Measurements from ENCODE around the gene GTF2F2.
A peak's percentile ranks its signal among the peaks of the same experiment; 100 is the strongest.
"Not testable (repeated sequence)": the region's sequence is repeated elsewhere in the genome, so short reads cannot be mapped to it uniquely, and the experiment has no call there.

GTF2F2 gene

DNA sequence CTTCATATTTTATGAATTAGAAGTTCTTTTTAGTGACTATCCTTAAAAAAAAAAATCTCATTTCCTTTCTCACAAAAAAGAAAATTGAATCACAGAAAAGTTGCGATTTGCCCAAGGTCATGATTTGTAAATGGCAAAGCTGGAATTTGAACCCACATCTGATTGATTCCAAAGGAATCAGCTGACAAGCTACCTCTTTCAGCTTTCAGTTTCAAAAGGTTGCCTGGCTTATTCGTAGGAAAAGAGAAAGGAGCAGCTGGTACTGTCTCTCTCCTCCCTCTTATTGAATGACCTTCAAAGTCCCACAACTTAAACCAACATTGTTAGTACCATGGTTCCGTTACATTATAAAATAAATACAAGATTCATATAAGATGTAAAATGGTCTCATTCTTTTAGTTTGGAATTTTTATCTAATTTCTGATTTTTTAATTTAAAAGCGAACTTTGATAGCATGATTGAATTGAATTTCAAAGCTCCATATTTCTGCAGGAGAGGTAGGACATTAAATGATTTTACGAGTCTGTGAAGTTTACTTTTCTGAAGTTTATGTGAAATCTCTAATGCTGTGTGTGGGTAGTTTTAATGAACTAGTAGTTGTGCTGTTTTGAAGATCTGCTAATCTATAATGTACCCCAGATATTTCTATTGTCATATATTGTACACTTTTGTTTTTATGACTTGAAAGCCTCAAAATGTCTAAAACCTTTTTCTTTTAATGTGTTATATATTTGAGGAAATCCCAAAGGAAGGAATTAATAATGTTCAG, 99.0 kb downstream of the GTF2F2 start:
- no peak for DNase-seq

- DNase-seq = peak; percentile 64
Observed at GRCh38 chr13:45219938-45220375, 99.6 kb downstream of the GTF2F2 start.

DNA sequence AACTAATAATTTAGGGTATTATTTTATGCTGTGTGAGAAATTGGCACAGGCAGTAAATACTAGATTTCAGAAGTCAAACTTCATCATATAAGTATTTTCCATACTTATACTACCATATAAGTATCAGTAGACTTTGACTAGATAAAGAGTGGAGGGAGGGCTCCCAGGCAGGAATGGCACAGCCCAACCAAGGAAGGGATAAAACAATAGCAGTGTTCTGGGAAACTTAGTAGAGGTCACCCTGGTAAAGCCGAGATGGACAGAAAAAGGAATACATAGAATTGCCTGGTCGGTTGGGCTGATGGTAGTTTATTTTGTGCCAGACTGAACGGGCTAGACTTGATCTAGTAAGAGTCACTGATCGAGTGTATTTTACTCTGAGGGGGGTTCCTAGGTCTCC, 100.1 kb downstream of the GTF2F2 start:
- DNase-seq = no peak

- no peak for DNase-seq
Observed at GRCh38 chr13:45222516-45222915, 102.2 kb downstream of the GTF2F2 start.

DNA sequence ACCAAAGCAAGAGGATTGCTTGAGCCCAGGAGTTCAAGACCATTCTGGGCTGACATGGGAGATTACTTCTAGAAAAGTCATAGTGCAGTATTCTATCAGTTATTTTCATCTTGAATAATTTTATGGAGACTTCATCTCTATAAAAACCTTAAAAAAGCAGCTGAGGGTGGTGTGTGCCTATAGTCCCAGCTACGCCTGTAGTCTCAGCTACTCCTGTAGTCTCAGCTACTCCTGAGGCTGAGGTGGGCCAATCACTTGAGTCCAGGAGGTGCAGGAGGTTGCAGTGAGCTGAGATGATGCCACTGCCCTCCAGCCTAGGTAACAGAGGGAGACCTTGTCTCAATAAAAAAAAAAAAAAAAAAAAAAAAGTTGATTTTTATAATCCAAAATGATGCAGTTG, 102.6 kb downstream of the GTF2F2 start:
- DNase-seq = no peak

DNA sequence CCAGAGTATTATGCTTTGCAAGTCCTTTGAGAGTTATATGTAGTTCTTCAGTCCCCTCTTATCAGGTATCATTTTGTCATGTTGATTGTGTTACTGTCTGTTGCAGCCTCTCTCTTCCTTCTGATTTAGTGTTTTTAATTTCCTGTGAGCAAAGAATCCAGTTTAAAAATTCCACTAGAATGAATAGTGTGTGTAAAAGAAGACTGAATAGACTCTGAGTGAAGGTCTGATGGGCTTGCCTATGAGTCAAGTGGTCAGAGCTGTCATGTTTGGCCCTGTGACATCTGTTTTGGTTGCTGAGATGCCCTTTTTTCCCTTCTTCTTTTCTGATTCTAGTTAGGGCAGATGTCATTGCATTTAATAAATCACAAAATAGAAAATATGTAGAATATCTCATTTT, 103.9 kb downstream of the GTF2F2 start:
- no peak for DNase-seq

DNA sequence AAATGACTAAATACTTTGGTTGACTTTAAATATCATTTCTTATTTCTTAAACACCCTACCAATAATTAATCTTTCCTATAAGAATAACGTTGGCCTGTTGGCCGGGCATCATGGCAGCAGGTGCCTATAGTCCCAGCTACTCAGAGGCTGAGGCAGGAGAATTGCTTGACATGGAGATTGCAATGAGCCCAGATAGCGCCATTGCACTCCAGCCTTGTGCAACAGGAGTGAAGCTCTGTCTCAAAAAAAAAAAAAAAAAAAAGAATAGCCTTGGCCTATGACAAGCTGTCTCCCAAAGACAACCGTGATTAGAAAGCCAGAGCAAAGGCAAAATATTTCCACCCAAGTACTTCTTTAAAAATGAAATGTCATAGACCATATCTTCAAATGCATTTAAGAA, 105.1 kb downstream of the GTF2F2 start:
- DNase-seq = no peak

DNA sequence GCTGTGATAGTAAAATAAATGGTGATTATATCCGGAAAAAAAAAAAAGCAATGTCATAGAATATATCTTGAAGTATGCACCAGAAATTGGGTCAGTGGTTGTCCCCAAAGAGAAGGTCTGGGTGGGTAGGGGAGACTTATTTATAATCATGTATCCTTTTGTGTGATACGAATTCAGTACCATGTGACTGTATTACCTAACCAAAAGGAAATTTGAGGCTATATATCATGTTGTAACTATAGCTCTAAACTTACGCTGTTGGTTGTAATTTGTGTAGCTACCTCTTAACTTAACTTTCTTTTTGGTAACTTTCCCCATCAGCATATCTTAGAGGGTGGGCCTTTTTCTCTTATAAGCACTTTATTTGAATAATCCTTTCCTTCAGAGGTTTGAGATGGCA, 105.7 kb downstream of the GTF2F2 start:
- DNase-seq = peak; percentile 23

GRCh38 chr13:45228002-45228401, 107.7 kb downstream of the GTF2F2 start:
- DNase-seq = no peak

DNA sequence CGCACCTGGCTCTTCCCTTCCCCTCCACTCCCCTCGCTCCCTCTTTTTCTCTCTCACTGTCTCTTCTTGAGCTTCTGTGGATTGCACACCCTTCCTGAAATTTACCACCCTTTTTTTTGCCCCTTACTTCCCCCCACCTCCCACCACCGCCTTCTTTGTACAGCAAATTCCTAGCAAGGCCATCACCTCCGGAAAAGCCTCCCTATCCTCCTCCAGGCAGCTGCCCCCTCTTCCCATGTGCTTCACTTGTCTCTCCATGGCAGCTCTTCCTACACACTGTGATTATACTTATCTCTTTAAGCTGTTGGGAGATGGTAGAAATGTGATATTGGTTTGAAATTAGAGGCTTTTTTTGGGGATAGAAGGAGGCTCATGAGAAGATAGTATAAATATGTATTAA, 108.9 kb downstream of the GTF2F2 start:
- DNase-seq = no peak

- DNase-seq = no peak
Observed at GRCh38 chr13:45231305-45231704, 111.0 kb downstream of the GTF2F2 start.

- DNase-seq = no peak
Observed at GRCh38 chr13:45231722-45232121, 111.4 kb downstream of the GTF2F2 start.

DNA sequence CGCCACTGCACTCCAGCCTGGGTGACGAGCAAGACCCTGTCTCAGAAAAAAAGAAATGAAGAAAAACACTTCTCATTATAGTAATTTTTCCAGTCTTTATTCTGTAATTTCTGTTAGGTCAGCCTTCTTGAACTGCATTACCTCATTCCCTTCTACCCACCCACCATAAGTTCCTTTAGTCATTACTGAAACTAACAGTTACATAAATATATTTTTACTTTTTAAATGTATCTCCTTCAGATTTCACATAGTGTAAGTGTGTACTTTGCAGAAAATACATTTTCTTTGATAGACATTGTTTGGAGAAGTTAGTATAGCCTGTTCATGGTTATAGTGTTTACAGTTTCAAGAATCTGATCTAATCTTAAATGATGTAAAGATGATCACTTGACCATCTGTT, 112.3 kb downstream of the GTF2F2 start:
- no peak for DNase-seq

- DNase-seq = no peak
Observed at GRCh38 chr13:45238945-45239795, 118.9 kb downstream of the GTF2F2 start.

DNA sequence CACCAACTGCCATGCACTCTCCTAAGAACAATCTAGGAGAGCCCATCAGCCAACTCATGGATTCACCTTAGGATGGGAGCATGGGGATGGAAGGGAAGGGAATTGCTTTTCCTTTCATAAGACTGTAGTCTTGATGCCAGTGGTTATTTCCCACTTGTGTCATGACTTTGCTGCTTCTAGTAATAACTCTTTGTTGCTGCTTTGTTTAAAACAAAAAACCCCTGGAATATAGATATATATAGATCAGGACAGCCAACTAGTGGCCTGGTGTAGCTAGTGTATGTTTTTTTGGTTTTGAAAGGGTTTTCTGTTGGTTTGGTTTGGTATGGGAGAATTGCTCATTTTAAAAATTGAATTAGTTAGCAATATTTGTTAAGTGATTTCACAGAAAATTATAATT, 119.8 kb downstream of the GTF2F2 start:
- no peak for DNase-seq

GRCh38 chr13:45242070-45242469, 121.8 kb downstream of the GTF2F2 start:
- DNase-seq = peak; percentile 60

DNA sequence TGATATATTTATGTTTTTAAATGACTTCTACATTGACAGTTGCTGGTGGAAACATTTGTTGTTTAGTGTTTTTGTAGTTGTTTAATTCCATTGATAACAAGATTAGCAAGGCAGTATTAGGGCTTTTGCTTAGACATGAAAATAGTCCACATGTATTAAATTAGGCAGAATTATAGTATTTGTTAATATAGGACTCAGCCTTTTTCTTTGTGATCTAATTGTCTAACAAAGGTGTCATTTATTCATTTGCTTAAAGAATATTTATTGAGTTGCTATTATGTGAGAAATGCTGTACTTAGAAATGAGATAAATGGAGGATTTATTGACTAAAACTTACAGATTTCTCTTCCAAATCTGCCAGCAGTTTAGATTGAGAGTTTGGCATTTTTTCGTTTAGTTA, 122.2 kb downstream of the GTF2F2 start:
- DNase-seq = no peak

GRCh38 chr13:45243077-45243476, 122.8 kb downstream of the GTF2F2 start:
- no peak for DNase-seq

DNA sequence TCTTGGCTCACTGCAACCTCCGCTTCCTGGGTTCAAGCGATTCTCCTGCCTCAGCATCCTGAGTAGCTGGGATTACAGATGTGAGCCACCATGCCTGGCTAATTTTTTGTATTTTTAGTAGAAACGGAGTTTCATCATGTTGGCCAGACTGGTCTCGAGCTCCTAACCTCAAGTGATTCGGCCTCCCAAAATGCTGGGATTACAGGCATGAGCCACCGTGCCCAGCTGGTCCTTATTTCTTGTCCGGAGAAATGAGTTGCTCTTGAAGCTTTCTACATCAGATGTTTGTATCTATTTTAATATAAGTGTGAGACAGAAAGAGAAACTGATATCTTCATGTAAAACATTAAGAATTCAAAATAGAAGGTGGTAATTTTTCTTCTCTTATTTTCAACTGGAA, 124.4 kb downstream of the GTF2F2 start:
- not testable (repeated sequence) for DNase-seq

- no peak for DNase-seq
Observed at GRCh38 chr13:45249662-45250061, 129.4 kb downstream of the GTF2F2 start.

DNA sequence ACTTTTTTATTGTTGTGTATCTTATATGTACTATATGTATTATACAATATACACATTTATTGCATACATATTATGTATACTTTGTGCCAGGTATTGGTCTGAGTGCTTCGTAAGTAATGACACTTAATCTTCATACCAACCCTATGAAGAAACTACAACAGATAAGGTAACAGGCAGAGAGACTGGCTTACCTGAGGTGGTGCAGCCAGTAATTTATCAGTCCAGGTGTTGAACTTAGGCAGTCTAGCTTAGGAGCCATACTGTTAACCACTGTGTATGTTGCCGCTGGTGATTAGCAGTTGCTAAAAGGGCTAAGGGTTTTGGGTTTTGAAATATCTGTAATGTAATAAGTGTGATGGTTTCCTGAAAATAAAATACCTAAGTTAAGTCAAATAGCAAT, 134.1 kb downstream of the GTF2F2 start:
- DNase-seq = no peak

DNA sequence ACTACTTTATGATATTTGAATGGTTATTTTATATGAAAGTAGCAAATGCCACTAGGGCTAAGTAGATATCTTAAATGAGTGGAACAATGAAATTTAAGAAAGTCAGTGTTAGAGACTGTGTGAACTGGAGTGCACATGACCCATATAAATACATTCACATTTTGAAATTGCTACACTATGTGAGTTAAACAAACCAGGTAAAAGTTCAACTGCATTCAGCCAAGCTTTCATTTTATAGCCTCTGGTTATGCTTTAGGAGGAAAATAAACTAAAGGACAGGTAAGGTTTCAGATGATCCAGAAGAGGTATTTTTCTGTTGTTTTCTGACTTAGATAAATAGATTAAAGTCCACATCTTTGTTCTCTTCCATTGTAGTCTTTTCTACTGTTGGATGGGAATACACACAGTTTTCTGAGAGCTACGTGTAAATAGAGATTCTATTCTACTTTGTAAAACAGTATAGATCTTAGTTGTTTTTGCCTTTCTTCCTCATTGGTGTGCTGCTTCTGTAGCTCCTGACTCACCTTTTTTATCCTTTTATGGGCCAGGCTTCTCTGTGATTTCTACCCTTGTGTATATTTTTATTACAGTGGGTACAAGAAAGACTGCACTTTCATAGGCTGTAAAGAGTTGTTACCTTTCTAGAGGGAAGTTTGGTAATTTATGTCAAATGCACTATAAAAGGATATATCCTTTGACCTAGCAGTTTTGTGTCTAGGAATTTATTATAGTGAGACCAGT, 135.1 kb downstream of the GTF2F2 start:
- no peak for DNase-seq

- no peak for DNase-seq
Observed at GRCh38 chr13:45256254-45256653, 135.9 kb downstream of the GTF2F2 start.

Data from hematopoietic multipotent progenitor cell treated with erythropoietin and hydrocortisone succinate and interleukin-3 and kit ligand, for 6 days (in vitro differentiated cells).